Retina (tissue), 1 donor: ENCODE measurements around the gene B3GNT2.
A peak's percentile ranks its signal among the peaks of the same experiment; 100 is the strongest.
"Not testable (repeated sequence)": the region's sequence is repeated elsewhere in the genome, so short reads cannot be mapped to it uniquely, and the experiment has no call there.

Experiments used
- DNase-seq: peaks from one replicate; pipeline ENCODE4 v3.0.0-alpha.2; 2016

B3GNT2 gene

DNA sequence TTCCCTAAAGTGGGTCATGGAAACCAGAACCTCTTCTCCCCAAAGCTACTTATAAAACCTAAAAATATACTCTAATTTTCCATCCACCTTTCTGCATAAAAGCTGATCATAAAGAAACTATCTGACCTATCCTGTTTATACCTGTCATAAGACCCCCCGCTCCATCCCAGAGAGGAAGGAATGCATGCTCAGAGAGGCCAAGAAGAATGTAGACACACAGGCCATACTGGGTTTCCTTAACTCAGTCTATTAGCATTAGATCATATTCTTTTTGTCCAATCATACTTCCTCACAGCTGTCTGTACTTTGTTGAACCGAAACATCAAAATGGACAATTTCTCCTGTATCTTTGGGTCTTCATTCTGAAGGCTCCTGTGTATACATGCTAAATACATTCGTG lies 52.3 kb downstream of the B3GNT2 start:
- DNase-seq: no peak

DNA sequence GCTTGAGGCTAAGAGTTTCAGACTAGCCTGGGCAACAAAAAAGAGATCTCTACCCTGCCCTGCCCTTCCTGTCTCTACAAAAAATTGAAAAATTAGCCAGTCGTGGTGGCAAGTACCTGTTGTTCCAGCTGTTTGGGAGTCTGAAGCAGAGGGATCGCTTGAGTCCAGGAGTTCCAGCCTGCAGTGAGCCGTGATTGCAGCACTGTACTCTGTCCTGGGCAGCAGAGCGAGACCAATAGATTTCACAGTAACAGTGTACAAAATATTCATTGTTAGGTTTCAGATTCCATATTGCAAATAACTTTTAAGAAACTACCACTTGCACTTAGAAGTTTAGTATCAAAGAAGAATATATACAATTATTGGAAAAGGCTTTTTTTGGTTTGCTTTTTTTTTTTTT lies 54.3 kb downstream of the B3GNT2 start:
- no peak for DNase-seq

DNA sequence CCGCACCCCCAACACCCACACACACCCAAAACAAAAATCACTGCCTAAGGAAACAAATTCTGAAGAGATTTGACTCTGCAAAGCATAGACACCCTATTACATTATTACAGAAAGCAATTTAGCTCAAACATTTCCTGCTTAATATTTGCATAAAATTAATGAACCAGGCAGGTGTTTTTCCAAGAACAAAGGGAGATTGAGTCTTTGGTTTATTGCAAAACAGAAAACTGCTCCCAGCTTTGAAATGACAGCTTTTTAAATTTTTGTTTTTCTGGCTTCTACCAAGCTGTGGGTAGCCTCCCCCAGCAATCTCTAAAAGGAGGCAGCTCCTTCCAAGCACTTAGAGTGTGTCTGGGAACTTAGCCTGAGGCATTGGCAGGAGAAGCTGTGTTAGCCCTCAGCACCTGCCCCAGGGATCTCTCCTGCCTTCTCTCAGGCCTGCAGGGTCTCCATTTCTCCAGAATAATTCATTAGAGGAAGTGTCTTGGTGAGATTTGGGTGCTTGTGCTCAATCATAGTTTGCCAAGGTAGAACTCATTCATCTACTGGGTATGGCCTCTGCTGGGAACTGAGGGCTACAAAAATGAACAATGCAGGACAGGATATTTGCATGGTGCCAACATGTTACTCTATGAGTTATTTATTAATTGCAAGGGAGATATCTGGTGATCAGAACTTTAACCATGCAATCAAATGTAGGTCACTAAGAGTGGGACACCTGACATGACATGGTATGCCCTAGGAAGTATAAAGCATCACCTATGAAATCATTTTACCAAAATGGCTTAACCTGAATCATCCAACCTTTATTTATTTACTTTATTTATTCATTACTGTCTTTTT lies 58.7 kb downstream of the B3GNT2 start:
- DNase-seq: no peak

DNA sequence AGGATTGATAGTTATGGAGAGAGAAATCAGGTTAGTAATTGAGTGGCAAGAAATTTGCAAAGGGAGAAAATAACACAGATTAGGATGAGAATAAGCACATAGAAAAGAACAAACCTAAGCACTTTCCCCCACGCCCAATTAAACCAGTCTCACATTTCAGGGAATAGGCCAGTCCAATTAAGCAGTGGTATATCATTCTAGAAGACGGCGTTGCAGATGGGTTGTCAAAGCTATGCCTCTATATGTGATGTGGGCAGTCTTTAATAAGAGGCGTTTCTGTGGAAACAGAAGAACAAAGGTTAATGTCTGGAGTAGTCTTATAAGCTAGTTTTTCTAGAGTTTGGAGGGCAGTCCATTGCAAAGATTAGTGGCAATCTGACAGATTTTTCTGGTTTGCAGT lies 61.6 kb downstream of the B3GNT2 start:
- DNase-seq: peak; percentile 12

DNA sequence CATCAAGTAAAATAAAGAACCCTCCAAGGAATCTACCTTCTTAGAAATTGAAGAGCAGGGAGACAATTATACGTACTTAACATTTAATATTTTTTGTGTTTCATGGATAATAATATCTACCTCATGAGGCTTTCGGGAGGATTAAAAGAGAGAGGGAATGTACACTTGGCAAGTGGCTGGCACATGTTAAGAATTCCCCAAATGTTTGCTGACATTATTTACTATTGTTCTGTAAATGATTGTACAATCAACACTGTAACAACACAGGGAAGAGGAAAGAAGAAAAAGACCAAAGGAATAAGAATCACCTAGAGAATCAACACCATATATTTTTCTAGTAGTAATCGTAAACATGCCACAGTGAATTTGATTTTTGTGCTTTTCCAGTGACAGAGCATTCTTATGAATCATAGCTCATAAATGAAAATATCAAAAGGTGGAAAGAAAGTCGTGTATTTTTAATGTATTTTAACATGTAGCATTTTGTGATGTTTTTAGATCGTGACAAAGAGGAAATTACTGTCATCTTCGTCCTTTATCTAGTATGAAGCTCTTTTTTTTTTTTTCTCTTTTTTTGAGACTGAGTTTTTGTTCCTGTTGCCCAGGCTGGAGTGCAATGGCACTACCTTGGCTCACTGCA lies 67.3 kb downstream of the B3GNT2 start:
- no peak for DNase-seq

- no peak for DNase-seq
These were observed 68.3 kb downstream of the B3GNT2 start for GRCh38 chr2:62264186-62264585.

DNA sequence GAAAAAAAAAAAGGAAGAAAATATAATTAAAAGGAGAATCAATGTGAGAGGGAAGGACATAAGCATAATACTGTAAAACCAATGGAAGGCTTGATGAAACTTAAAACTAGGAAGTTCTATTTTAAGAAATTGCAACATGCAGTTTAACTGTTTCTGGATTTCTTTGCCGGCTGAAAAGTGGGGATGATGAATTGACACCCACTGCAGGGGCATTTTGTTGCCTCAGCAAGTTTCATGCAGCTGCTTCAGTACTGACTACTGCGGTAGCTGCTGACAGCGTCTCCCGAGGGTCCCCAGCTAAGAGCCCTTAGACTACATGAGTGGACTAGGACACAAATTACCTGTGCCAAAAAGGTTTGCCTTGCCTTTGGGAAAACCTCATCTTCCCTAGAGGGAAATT lies 69.2 kb downstream of the B3GNT2 start:
- no peak for DNase-seq

GRCh38 chr2:62266433-62267038 lies 70.6 kb downstream of the B3GNT2 start:
- DNase-seq: no peak

DNA sequence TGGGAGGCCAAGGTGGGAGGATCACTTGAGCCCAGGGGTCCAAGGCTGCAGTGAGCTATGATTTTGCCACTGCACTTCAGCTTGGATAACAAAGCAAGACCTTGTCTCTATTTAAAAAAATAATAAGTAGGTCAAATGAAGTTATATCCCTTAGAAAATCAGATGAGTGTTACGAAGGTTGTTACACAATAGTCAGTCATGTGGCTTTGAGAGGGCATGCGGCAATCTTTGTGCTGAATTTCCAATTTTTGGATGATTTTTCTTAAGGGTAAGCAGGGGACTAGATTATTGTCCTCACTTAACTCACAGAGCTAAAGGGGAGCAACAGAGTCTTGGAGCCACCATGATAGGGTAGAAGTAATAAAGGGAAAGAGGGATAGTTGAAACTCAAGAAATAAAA lies 71.8 kb downstream of the B3GNT2 start:
- DNase-seq: no peak

DNA sequence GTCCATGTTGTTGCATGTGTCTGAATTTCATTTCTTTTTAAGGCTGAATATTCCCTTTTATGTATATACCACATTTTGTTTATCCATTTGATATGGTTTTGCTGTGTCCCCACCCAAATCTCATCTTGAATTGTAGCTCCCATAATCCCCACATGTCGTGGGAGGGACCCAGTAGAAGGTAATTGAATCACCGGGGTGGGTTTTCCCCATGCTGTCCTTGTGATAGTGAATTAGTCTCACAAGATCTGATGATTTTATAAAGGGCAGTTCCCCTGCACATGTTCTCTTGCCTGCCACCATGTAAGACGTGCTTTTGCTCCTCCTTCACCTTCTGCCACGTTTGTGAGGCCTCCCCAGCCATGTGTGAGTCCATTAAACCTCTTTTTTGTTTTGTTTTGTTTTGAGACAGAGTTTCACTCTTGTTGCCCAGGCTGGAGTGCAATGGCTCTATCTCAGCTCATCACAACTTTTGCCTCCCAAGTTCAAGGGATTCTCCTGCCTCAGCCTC lies 72.8 kb downstream of the B3GNT2 start:
- DNase-seq: not testable (repeated sequence)

DNA sequence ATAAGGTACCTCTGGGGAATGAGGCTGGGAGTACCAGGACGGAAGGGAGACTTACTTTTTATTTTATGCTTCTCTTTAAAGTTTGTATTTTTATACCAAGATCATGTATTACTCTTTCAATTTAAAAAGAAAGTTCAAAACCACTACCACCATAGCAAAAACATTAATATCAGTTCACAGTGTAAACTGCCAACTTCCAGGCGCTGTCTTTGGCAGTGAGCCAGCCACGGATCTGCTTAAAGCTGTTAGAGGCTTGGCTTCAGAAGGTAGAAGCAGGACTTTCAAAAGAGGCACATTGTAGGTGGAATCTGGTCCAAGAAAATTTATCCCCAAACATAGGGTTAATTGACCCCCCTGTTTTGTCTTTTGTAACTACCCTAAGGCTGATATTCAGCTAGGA lies 74.8 kb downstream of the B3GNT2 start:
- DNase-seq: no peak
